MM.1S (cell line): ENCODE results near the gene BNIP3.

ENCODE experiments used
- DNase-seq: peaks from one replicate; pipeline ENCODE4 v3.0.0-alpha.2; 2015
- H2AFZ ChIP-seq: fragments of 300-600 bp; sonication (generic); 2 replicates; pipeline ENCODE4 v1.6.0; 2016; ENCODE audit warnings: antibody characterized with exemption, low read length
- H3F3A ChIP-seq: fragments of 300-600 bp; sonication (generic); 2 replicates; pipeline ENCODE4 v1.6.1; 2016; ENCODE audit warnings: mild to moderate bottlenecking, antibody characterized with exemption, low read length, moderate library complexity, mixed read lengths; ENCODE audit not compliant: insufficient read depth
- H3K27ac ChIP-seq: fragments of 300-600 bp; sonication (generic); 2 replicates; pipeline ENCODE4 v1.5.1; 2016; ENCODE audit warnings: mild to moderate bottlenecking, low read length
- H3K27me3 ChIP-seq: fragments of 300-600 bp; sonication (generic); replicated peaks from 2 replicates; pipeline ENCODE4 v1.6.0; 2016; ENCODE audit warnings: low read length; ENCODE audit not compliant: insufficient read depth
- H3K36me3 ChIP-seq: fragments of 300-600 bp; sonication (generic); replicated peaks from 2 replicates; pipeline ENCODE4 v1.6.1; 2016; ENCODE audit warnings: mild to moderate bottlenecking, low read length, mixed read lengths; ENCODE audit not compliant: insufficient read depth
- H3K4me1 ChIP-seq: fragments of 300-600 bp; sonication (generic); 2 replicates; pipeline ENCODE4 v1.6.1; 2016; ENCODE audit warnings: low read length, mixed read lengths
- H3K4me2 ChIP-seq: fragments of 300-600 bp; sonication (generic); 2 replicates; pipeline ENCODE4 v1.6.0; 2016; ENCODE audit warnings: low read depth, low read length
- H3K4me3 ChIP-seq: fragments of 300-600 bp; sonication (generic); 2 replicates; pipeline ENCODE4 v1.5.1; 2016; ENCODE audit warnings: low read length, mixed read lengths
- H3K79me2 ChIP-seq: fragments of 300-600 bp; sonication (generic); 2 replicates; pipeline ENCODE4 v1.6.1; 2016; ENCODE audit warnings: mixed run types, low read length, mixed read lengths
- H3K9ac ChIP-seq: fragments of 300-600 bp; sonication (generic); 2 replicates; pipeline ENCODE4 v1.6.1; 2016; ENCODE audit warnings: low read length, mixed read lengths
- H3K9me2 ChIP-seq: fragments of 300-600 bp; sonication (generic); replicated peaks from 2 replicates; pipeline ENCODE4 v1.6.1; 2016; ENCODE audit warnings: mild to moderate bottlenecking, low read length, mixed read lengths; ENCODE audit not compliant: insufficient read depth
- H3K9me3 ChIP-seq: fragments of 300-600 bp; sonication (generic); replicated peaks from 2 replicates; pipeline ENCODE4 v1.6.1; 2016; ENCODE audit warnings: mild to moderate bottlenecking, low read length, mixed read lengths; ENCODE audit not compliant: insufficient read depth
- H4K20me1 ChIP-seq: fragments of 300-600 bp; sonication (generic); 2 replicates; pipeline ENCODE4 v1.6.1; 2016; ENCODE audit warnings: mild to moderate bottlenecking, low read length, moderate library complexity, mixed read lengths; ENCODE audit not compliant: insufficient read depth
- CTCF ChIP-seq: fragments of 300-600 bp; sonication (generic); IDR thresholded peaks from 2 replicates; pipeline ENCODE4 v1.5.1; 2016; ENCODE audit warnings: antibody characterized with exemption, low read length, mixed read lengths
- EZH2 ChIP-seq: fragments of 300-600 bp; sonication (generic); optimal IDR thresholded peaks from 2 replicates; pipeline ENCODE3; 2017; ENCODE audit warnings: low read depth, mild to moderate bottlenecking, antibody characterized with exemption, low read length, mixed read lengths
- EZH2phosphoT487 ChIP-seq: fragments of 300-600 bp; sonication (generic); IDR thresholded peaks from 2 replicates; pipeline ENCODE4 v1.6.1; 2018; ENCODE audit warnings: antibody characterized with exemption, low read length

BNIP3 gene

GRCh38 chr10:131946880-131947279, 34.8 kb downstream of the BNIP3 start:
- H4K20me1 ChIP-seq, result no peaks in the 10 kb centered on the region
- H3K9me2 ChIP-seq, result no peaks in the 10 kb centered on the region
- TF ChIP-seq CTCF, result no peak
- TF ChIP-seq EZH2, result no peak
- no peak for TF ChIP-seq EZH2phosphoT487
- H3K36me3 ChIP-seq, result peaks cover 19% of the 10 kb centered on the region; the same call in 1 of the 2 replicates
- H3F3A ChIP-seq, result no peaks in the 10 kb centered on the region
- H2AFZ ChIP-seq, result no peak overlapping the region
- no peak overlapping the region for H3K4me3 ChIP-seq
- no peak overlapping the region for H3K27ac ChIP-seq
- H3K4me1 ChIP-seq, result no peaks in the 10 kb centered on the region
- H3K79me2 ChIP-seq, result no peaks in the 10 kb centered on the region
- no peaks in the 10 kb centered on the region for H3K27me3 ChIP-seq
- no peak overlapping the region for H3K4me2 ChIP-seq
- H3K9me3 ChIP-seq, result no peaks in the 10 kb centered on the region
- H3K9ac ChIP-seq, result no peak overlapping the region
- no peak for DNase-seq

- H3K27me3 ChIP-seq, result no peaks in the 10 kb centered on the region
- no peaks in the 10 kb centered on the region for H3K79me2 ChIP-seq
- no peak for TF ChIP-seq EZH2
- no peak overlapping the region for H3K27ac ChIP-seq
- H3K4me1 ChIP-seq, result no peaks in the 10 kb centered on the region
- no peaks in the 10 kb centered on the region for H4K20me1 ChIP-seq
- no peak overlapping the region for H3K9ac ChIP-seq
- no peaks in the 10 kb centered on the region for H3F3A ChIP-seq
- H3K36me3 ChIP-seq, result peaks cover 19% of the 10 kb centered on the region; the same call in 1 of the 2 replicates
- no peaks in the 10 kb centered on the region for H3K9me3 ChIP-seq
- no peak for DNase-seq
- no peak overlapping the region for H2AFZ ChIP-seq
- no peaks in the 10 kb centered on the region for H3K9me2 ChIP-seq
- no peak overlapping the region for H3K4me2 ChIP-seq
- no peak overlapping the region for H3K4me3 ChIP-seq
Measured at GRCh38 chr10:131946321-131946751, 35.4 kb downstream of the BNIP3 start.

GRCh38 chr10:131944976-131945695, 36.6 kb downstream of the BNIP3 start:
- Histone ChIP-seq H3F3A (no peaks in the 10 kb centered on the region), H3K4me3 (no peak overlapping the region), H3K9me2 (no peaks in the 10 kb centered on the region), H3K79me2 (no peaks in the 10 kb centered on the region), H3K27me3 (no peaks in the 10 kb centered on the region), H3K27ac (no peak overlapping the region), H3K4me1 (no peaks in the 10 kb centered on the region), H3K9me3 (no peaks in the 10 kb centered on the region), H3K9ac (no peak overlapping the region), H4K20me1 (no peaks in the 10 kb centered on the region), H3K4me2 (no peak overlapping the region), H3K36me3 (peaks cover 22% of the 10 kb centered on the region; the same call in 1 of the 2 replicates), H2AFZ (no peak overlapping the region)
- TF ChIP-seq CTCF, result no peak
- TF ChIP-seq EZH2phosphoT487, result no peak
- no peak for TF ChIP-seq EZH2
- no peak for DNase-seq

GRCh38 chr10:131944412-131944811, 37.3 kb downstream of the BNIP3 start:
- Histone ChIP-seq H3K27ac (no peak overlapping the region), H3K4me1 (no peaks in the 10 kb centered on the region), H3K4me3 (no peak overlapping the region), H3K9me2 (no peaks in the 10 kb centered on the region), H3K27me3 (no peaks in the 10 kb centered on the region), H4K20me1 (no peaks in the 10 kb centered on the region), H3K4me2 (no peak overlapping the region), H3K9ac (no peak overlapping the region), H3F3A (no peaks in the 10 kb centered on the region), H3K79me2 (no peaks in the 10 kb centered on the region), H3K9me3 (no peaks in the 10 kb centered on the region), H3K36me3 (peaks cover 25% of the 10 kb centered on the region; the same call in 1 of the 2 replicates), H2AFZ (no peak overlapping the region)
- no peak for DNase-seq
- TF ChIP-seq CTCF, result no peak
- TF ChIP-seq EZH2phosphoT487, result no peak
- no peak for TF ChIP-seq EZH2
